Panc1 (cell line): ENCODE results near the gene RSRP1. TPM values are rescaled to one million over a fixed set of nuclear protein-coding genes. Genes with fewer than 3 reads are reported as not detected.

ENCODE experiments used
- ATAC-seq: fragments of 200-7000 bp; cut with Tn5 transposase; 2 replicates; pipeline ENCODE4 v1.9.1; 2020; ENCODE audit warnings: mild to moderate bottlenecking, moderate library complexity
- BruUV-seq: library from RNA; stranded (reverse); fragments of 400-500 nt; replicated peaks from 2 replicates; lab custom pipeline; 2021; lab: Mats Ljungman, UMichigan
- CTCF ChIA-PET: fragments of 300-600 bp; sonication (Branson Sonifier 250); formaldehyde crosslinking; loops from one replicate; lab custom pipeline; 2022; ENCODE audit warnings: antibody characterized with exemption; lab: Charles Lee
- POLR2A ChIA-PET: fragments of 300-600 bp; sonication (Branson Sonifier 250); formaldehyde crosslinking; loops from one replicate; lab custom pipeline; 2022; ENCODE audit warnings: antibody characterized with exemption; lab: Charles Lee
- DNase-seq: peaks from one replicate; pipeline ENCODE4 v3.0.0-alpha.2; 2010; ENCODE audit warnings: low read depth, low spot score
- H3K27ac ChIP-seq: 2 replicates; pipeline ENCODE4 v1.5.1; 2011; ENCODE audit warnings: mild to moderate bottlenecking, low read length, inconsistent platforms
- H3K27me3 ChIP-seq: fragments of 200-500 bp; sonication (Bioruptor generic); 2 replicates; pipeline ENCODE4 v1.6.0; 2014; ENCODE audit warnings: low read length, inconsistent platforms; ENCODE audit not compliant: control insufficient read depth, insufficient read depth
- H3K36me3 ChIP-seq: fragments of 200-500 bp; sonication (Bioruptor generic); 2 replicates; pipeline ENCODE4 v1.5.1; 2014; ENCODE audit warnings: inconsistent platforms, mild to moderate bottlenecking, low read length, moderate library complexity; ENCODE audit not compliant: control insufficient read depth, insufficient read depth
- H3K4me1 ChIP-seq: 2 replicates; pipeline ENCODE4 v1.5.1; 2011; ENCODE audit warnings: inconsistent platforms, mild to moderate bottlenecking, low read length, moderate library complexity; ENCODE audit not compliant: control insufficient read depth, insufficient read depth
- H3K4me3 ChIP-seq, 2 experiments: 2 replicates each; pipeline ENCODE4 v1.5.1; 2011 to 2012; ENCODE audit warnings: low read depth in 2 of 2, low read length in 2 of 2, mild to moderate bottlenecking in 2 of 2, inconsistent platforms in 1 of 2, moderate library complexity in 1 of 2
- H3K9me3 ChIP-seq: fragments of 200-500 bp; sonication (Bioruptor generic); 2 replicates; pipeline ENCODE4 v1.5.1; 2014; ENCODE audit warnings: low read depth, mild to moderate bottlenecking, inconsistent platforms, low read length, moderate library complexity; ENCODE audit not compliant: control insufficient read depth, insufficient read depth
- POLR2AphosphoS5 ChIP-seq: IDR thresholded peaks from 2 replicates; pipeline ENCODE4 v1.6.1; 2012; ENCODE audit warnings: mild to moderate bottlenecking, low read depth, low read length, moderate library complexity
- SIN3A ChIP-seq: IDR thresholded peaks from 2 replicates; pipeline ENCODE4 v1.6.1; 2012; ENCODE audit warnings: low read depth, mild to moderate bottlenecking, low read length, moderate library complexity, borderline replicate concordance; ENCODE audit not compliant: insufficient read depth
- TCF7L2 ChIP-seq: IDR thresholded peaks from 2 replicates; pipeline ENCODE4 v1.6.1; 2011; ENCODE audit warnings: mild to moderate bottlenecking, low read depth, low read length, inconsistent platforms
- in situ Hi-C: cut with HindIII; loops from 2 replicates; pipeline ENCODE4 v1.10.0; 2016; ENCODE audit warnings: low sequenced_read_pairs, low pct_unique_long_range_greater_than_20kb
- intact Hi-C: fragments of 100-400 bp; cut with micrococcal nuclease; formaldehyde crosslinking; loops from one replicate; pipeline ENCODE4 v1.10.0; 2022; ENCODE audit not compliant: unreplicated experiment
- total RNA-seq: library from RNA; stranded (reverse); gene quantifications from one replicate; pipeline ENCODE4 v1.2.1, GENCODE V29; 2021; ENCODE audit not compliant: unreplicated experiment
- TF ChIP-seq, protein P1 (sequence below), 2 experiments: IDR thresholded peaks; 2 replicates each; pipeline ENCODE4 v1.6.1; 2011 to 2012; ENCODE audit warnings: low read depth in 2 of 2, control low read depth in 1 of 2, low read length in 1 of 2, mild to moderate bottlenecking in 1 of 2, moderate library complexity in 1 of 2; ENCODE audit not compliant: insufficient read depth in 1 of 2
- TF ChIP-seq, protein P2 (sequence below): fragments of 450-650 bp; IDR thresholded peaks from 2 replicates; pipeline ENCODE4 v1.5.1; 2017; ENCODE audit warnings: mild to moderate bottlenecking

RSRP1 gene
- total RNA-seq, 1 experiment from 2014 or later = 104 TPM

DNA sequence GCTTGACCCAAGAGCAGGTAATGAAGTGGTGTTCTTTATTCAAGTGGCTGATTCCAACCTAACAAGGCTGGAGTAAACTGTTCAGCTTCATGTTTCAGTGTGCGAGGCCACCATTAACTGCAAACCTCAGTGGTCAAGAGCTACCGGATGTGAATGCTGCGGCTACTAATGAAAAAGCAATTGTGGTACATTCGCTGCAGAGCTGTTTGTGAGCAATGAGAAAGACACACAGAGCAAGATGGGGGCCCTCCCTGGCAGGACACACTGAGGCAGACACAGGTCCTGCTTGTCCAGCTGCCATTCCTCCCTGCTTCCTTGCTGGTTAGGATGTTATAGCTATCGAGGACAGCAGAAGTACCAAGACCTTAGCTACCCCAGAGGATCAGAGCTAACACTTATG lies 41.1 kb downstream of the RSRP1 start:
- no peak for DNase-seq
- POLR2A ChIA-PET = interaction anchor here (0.5 to 0.6 kb wide), 2 partner anchors 8 to 211 kb away, joined by 4 to 6 read pairs; no protein-coding TSS in a partner anchor
- no peaks in the 10 kb centered on the region for H3K9me3 ChIP-seq
- no peaks in the 10 kb centered on the region for H3K27me3 ChIP-seq
- no peaks in the 10 kb centered on the region for H3K36me3 ChIP-seq
- in situ Hi-C loops (no loop called here), intact Hi-C loops (loop anchor here (5.0 to 10.0 kb wide), 2 partner anchors 91 to 359 kb away; no protein-coding TSS in a partner anchor)
- CTCF ChIA-PET = interaction anchor here (0.6 to 2.1 kb wide), 4 partner anchors 9 to 169 kb away, joined by 3 to 11 read pairs (median 5); no protein-coding TSS in a partner anchor
- ATAC-seq = no peak
- H3K4me3 ChIP-seq = no peak overlapping the region
- TF ChIP-seq POLR2AphosphoS5 (no peak), TCF7L2 (no peak), SIN3A (no peak)
- TF ChIP-seq, protein P1, sequence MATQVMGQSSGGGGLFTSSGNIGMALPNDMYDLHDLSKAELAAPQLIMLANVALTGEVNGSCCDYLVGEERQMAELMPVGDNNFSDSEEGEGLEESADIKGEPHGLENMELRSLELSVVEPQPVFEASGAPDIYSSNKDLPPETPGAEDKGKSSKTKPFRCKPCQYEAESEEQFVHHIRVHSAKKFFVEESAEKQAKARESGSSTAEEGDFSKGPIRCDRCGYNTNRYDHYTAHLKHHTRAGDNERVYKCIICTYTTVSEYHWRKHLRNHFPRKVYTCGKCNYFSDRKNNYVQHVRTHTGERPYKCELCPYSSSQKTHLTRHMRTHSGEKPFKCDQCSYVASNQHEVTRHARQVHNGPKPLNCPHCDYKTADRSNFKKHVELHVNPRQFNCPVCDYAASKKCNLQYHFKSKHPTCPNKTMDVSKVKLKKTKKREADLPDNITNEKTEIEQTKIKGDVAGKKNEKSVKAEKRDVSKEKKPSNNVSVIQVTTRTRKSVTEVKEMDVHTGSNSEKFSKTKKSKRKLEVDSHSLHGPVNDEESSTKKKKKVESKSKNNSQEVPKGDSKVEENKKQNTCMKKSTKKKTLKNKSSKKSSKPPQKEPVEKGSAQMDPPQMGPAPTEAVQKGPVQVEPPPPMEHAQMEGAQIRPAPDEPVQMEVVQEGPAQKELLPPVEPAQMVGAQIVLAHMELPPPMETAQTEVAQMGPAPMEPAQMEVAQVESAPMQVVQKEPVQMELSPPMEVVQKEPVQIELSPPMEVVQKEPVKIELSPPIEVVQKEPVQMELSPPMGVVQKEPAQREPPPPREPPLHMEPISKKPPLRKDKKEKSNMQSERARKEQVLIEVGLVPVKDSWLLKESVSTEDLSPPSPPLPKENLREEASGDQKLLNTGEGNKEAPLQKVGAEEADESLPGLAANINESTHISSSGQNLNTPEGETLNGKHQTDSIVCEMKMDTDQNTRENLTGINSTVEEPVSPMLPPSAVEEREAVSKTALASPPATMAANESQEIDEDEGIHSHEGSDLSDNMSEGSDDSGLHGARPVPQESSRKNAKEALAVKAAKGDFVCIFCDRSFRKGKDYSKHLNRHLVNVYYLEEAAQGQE (IDR thresholded peaks at IDR 0.05; ENCODE audit: insufficient read depth in 1 of 2, low read depth in 2 of 2, low read length in 1 of 2) = no peak
- TF ChIP-seq, protein P2, sequence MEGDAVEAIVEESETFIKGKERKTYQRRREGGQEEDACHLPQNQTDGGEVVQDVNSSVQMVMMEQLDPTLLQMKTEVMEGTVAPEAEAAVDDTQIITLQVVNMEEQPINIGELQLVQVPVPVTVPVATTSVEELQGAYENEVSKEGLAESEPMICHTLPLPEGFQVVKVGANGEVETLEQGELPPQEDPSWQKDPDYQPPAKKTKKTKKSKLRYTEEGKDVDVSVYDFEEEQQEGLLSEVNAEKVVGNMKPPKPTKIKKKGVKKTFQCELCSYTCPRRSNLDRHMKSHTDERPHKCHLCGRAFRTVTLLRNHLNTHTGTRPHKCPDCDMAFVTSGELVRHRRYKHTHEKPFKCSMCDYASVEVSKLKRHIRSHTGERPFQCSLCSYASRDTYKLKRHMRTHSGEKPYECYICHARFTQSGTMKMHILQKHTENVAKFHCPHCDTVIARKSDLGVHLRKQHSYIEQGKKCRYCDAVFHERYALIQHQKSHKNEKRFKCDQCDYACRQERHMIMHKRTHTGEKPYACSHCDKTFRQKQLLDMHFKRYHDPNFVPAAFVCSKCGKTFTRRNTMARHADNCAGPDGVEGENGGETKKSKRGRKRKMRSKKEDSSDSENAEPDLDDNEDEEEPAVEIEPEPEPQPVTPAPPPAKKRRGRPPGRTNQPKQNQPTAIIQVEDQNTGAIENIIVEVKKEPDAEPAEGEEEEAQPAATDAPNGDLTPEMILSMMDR = no peak
- H3K4me1 ChIP-seq = no peaks in the 10 kb centered on the region
- no TSS peak for BruUV-seq
- H3K27ac ChIP-seq = no peak overlapping the region

DNA sequence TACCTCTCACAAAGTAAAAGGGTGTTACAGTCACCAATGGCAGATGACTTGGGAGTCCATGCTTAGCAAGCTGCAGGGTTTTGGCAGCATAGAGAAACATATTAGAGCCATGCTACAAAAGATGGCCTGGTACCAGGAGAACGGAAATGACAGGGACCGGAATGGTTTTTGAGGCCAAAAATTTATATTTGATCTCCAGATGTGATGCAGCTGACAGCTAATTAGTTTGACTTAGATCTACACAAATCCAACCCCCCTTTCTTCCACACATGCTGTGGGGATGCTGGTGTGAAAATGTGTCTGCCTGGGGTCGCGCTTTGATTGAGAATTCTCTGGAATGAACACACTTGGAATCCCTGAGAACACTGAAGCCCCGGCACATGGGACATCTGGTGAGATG lies 41.5 kb downstream of the RSRP1 start:
- in situ Hi-C loops = no loop called here
- no peak for TF ChIP-seq TCF7L2
- no peak for TF ChIP-seq POLR2AphosphoS5
- TF ChIP-seq, protein P1 (IDR thresholded peaks at IDR 0.05; ENCODE audit: insufficient read depth in 1 of 2, low read depth in 2 of 2, low read length in 1 of 2) = no peak
- no peak for TF ChIP-seq SIN3A
- TF ChIP-seq, protein P2 = no peak
- POLR2A ChIA-PET = interaction anchor here (0.5 to 0.6 kb wide), 3 partner anchors 8 to 210 kb away, joined by 4 to 6 read pairs (median 4); no protein-coding TSS in a partner anchor

More for the DNA sequence above, 41.5 kb downstream of the RSRP1 start:
- no peak for ATAC-seq
- H3K4me1 ChIP-seq = no peaks in the 10 kb centered on the region
- no peak overlapping the region for H3K27ac ChIP-seq
- intact Hi-C loops = loop anchor here (5.0 to 10.0 kb wide), 2 partner anchors 91 to 358 kb away; no protein-coding TSS in a partner anchor
- no peaks in the 10 kb centered on the region for H3K9me3 ChIP-seq
- no peak for DNase-seq
- BruUV-seq = no TSS peak
- H3K4me3 ChIP-seq = no peak overlapping the region
- H3K36me3 ChIP-seq = no peaks in the 10 kb centered on the region
- CTCF ChIA-PET = interaction anchor here (0.6 to 2.1 kb wide), 3 partner anchors 9 to 169 kb away, joined by 3 to 11 read pairs (median 7); no protein-coding TSS in a partner anchor
- H3K27me3 ChIP-seq = no peaks in the 10 kb centered on the region
